Left kidney (tissue), 1 donor: Measurements from ENCODE around the gene SLC27A3. TPM values are rescaled to one million over a fixed set of nuclear protein-coding genes. Genes with fewer than 3 reads are reported as not detected.

Experiments used
- polyA plus RNA-seq: library from polyadenylated mRNA; unstranded; fragments of 120-200 nt; gene quantifications from one replicate; pipeline ENCODE4 v1.2.1, GENCODE V29; 2013; ENCODE audit not compliant: insufficient read length

The SLC27A3 gene
- polyA plus RNA-seq, 1 donor, result 40.7 TPM

Other genes with a start within 250 kb of the SLC27A3 start
- gene S100A6, start 239.4 kb upstream of the SLC27A3 start, polyA plus RNA-seq, result 182 TPM
- gene S100A5, start 234.5 kb upstream of the SLC27A3 start, polyA plus RNA-seq, result 1.3 TPM
- gene S100A4, start 229.6 kb upstream of the SLC27A3 start, polyA plus RNA-seq, result 29.0 TPM
- gene S100A3, start 226.1 kb upstream of the SLC27A3 start, polyA plus RNA-seq, result 0.25 TPM
- gene S100A2, start 209.6 kb upstream of the SLC27A3 start, polyA plus RNA-seq, result 3.9 TPM
- 87.2 TPM for gene S100A16, start 162.3 kb upstream of the SLC27A3 start, polyA plus RNA-seq
- 16.8 TPM for gene S100A14, start 159.1 kb upstream of the SLC27A3 start, polyA plus RNA-seq
- gene S100A13, start 147.9 kb upstream of the SLC27A3 start, polyA plus RNA-seq, result 120 TPM
- 18.5 TPM for gene S100A1, start 147.0 kb upstream of the SLC27A3 start, polyA plus RNA-seq
- 149 TPM for gene CHTOP, start 141.3 kb upstream of the SLC27A3 start, polyA plus RNA-seq
- 52.0 TPM for gene SNAPIN, start 116.7 kb upstream of the SLC27A3 start, polyA plus RNA-seq
- gene ILF2, start 104.4 kb upstream of the SLC27A3 start, polyA plus RNA-seq, result 316 TPM
- gene NPR1, start 96.7 kb upstream of the SLC27A3 start, polyA plus RNA-seq, result 61.2 TPM
- gene INTS3, start 47.4 kb upstream of the SLC27A3 start, polyA plus RNA-seq, result 142 TPM
- gene GATAD2B, start 147.6 kb downstream of the SLC27A3 start, polyA plus RNA-seq, result 34.8 TPM
- 44.3 TPM for gene DENND4B, start 171.3 kb downstream of the SLC27A3 start, polyA plus RNA-seq
- gene CRTC2, start 183.2 kb downstream of the SLC27A3 start, polyA plus RNA-seq, result 48.2 TPM
- 66.4 TPM for gene SLC39A1, start 188.1 kb downstream of the SLC27A3 start, polyA plus RNA-seq
- gene CREB3L4, start 192.5 kb downstream of the SLC27A3 start, polyA plus RNA-seq, result 36.1 TPM
- gene JTB, start 202.3 kb downstream of the SLC27A3 start, polyA plus RNA-seq, result 89.6 TPM
- 151 TPM for gene RAB13, start 210.9 kb downstream of the SLC27A3 start, polyA plus RNA-seq
- 2,566 TPM for gene RPS27, start 215.4 kb downstream of the SLC27A3 start, polyA plus RNA-seq